Jurkat, Clone E6-1 (cell line): ENCODE measurements around the gene KCNJ9.

Source experiments
- DNase-seq: peaks from one replicate; pipeline ENCODE4 v3.0.0-alpha.2; 2011; ENCODE audit warnings: low read depth, low spot score
- H3K4me3 ChIP-seq: 2 replicates; pipeline ENCODE4 v1.5.1; 2011; ENCODE audit warnings: mild to moderate bottlenecking, low read length, control low read depth, moderate library complexity

The KCNJ9 gene

GRCh38 chr1:160064164-160064563 is 17.2 kb upstream of the KCNJ9 start:
- no peak for DNase-seq
- H3K4me3 ChIP-seq: no peak overlapping the region

- no peak overlapping the region for H3K4me3 ChIP-seq
- DNase-seq: no peak
Observed at GRCh38 chr1:160064746-160065145, 16.6 kb upstream of the KCNJ9 start.

- DNase-seq: no peak
- H3K4me3 ChIP-seq: no peak overlapping the region
Observed at GRCh38 chr1:160066829-160067745, 14.3 kb upstream of the KCNJ9 start.

- H3K4me3 ChIP-seq: no peak overlapping the region
- DNase-seq: no peak
Observed at GRCh38 chr1:160068225-160068624, 13.1 kb upstream of the KCNJ9 start.

GRCh38 chr1:160069460-160070231 is 11.7 kb upstream of the KCNJ9 start, which contains the start of gene KCNJ10:
Gene KCNJ10, minus strand, starts transcription at chr1:160070160. Its CDS starts 27,628 bp downstream, at chr1:160042532.
- DNase-seq: no peak
- peak within 1 kb of the TSS; percentile 77 for H3K4me3 ChIP-seq

- peak overlapping the region; percentile 77 for H3K4me3 ChIP-seq
- DNase-seq: peak; percentile 54
Observed at GRCh38 chr1:160070243-160071163, 10.8 kb upstream of the KCNJ9 start.

GRCh38 chr1:160071289-160071688 is 10.0 kb upstream of the KCNJ9 start:
- no peak overlapping the region for H3K4me3 ChIP-seq
- no peak for DNase-seq

GRCh38 chr1:160074865-160075264 is 6.5 kb upstream of the KCNJ9 start:
- DNase-seq: no peak
- no peak overlapping the region for H3K4me3 ChIP-seq

- no peak for DNase-seq
- H3K4me3 ChIP-seq: no peak overlapping the region
Observed at GRCh38 chr1:160075836-160076235, 5.5 kb upstream of the KCNJ9 start.

- no peak overlapping the region for H3K4me3 ChIP-seq
- DNase-seq: no peak
Observed at GRCh38 chr1:160076295-160076694, 5.0 kb upstream of the KCNJ9 start.

GRCh38 chr1:160077486-160077885 is 3.9 kb upstream of the KCNJ9 start:
- no peak for DNase-seq

GRCh38 chr1:160078512-160079195 is 2.7 kb upstream of the KCNJ9 start:
- H3K4me3 ChIP-seq: no peak overlapping the region
- no peak for DNase-seq

More at GRCh38 chr1:160077486-160077885, 3.9 kb upstream of the KCNJ9 start:
- no peak overlapping the region for H3K4me3 ChIP-seq

- DNase-seq: no peak
- H3K4me3 ChIP-seq: no peak overlapping the region
Observed at GRCh38 chr1:160079448-160079847, 1.9 kb upstream of the KCNJ9 start.

- no peak for DNase-seq
- H3K4me3 ChIP-seq: no peak overlapping the region
Observed at GRCh38 chr1:160080381-160081100, 797 bp upstream of the KCNJ9 start.

- no peak overlapping the region for H3K4me3 ChIP-seq
- no peak for DNase-seq
Observed at GRCh38 chr1:160082487-160082886, 1.1 kb downstream of the KCNJ9 start.

- no peak for DNase-seq
Observed at GRCh38 chr1:160082926-160083325, 1.6 kb downstream of the KCNJ9 start.

GRCh38 chr1:160083968-160084770 is 2.8 kb downstream of the KCNJ9 start:
- H3K4me3 ChIP-seq: no peak overlapping the region
- no peak for DNase-seq

More at GRCh38 chr1:160082926-160083325, 1.6 kb downstream of the KCNJ9 start:
- no peak overlapping the region for H3K4me3 ChIP-seq
